DND-41 (cell line): ENCODE measurements around the gene GYS2.

ENCODE experiments used
- ATAC-seq: fragments of 200-7000 bp; cut with Tn5 transposase; 3 replicates; pipeline ENCODE4 v1.9.1; 2021; ENCODE audit warnings: low read depth; ENCODE audit not compliant: insufficient read depth
- DNase-seq: peaks from one replicate; pipeline ENCODE4 v3.0.0-alpha.2; 2020
- H2AFZ ChIP-seq: 2 replicates; pipeline ENCODE4 v1.6.0; 2012; ENCODE audit warnings: low read depth, low read length
- H3K27ac ChIP-seq: 2 replicates; pipeline ENCODE4 v1.5.1; 2012; ENCODE audit warnings: low read length, inconsistent platforms
- H3K27me3 ChIP-seq: fragments of 200-600 bp; sonication (generic); 2 replicates; pipeline ENCODE4 v1.6.0; 2012; ENCODE audit warnings: low read length, mild to moderate bottlenecking, inconsistent platforms; ENCODE audit not compliant: insufficient read depth, poor library complexity
- H3K36me3 ChIP-seq: 2 replicates; pipeline ENCODE4 v1.5.1; 2012; ENCODE audit warnings: low read length, inconsistent platforms; ENCODE audit not compliant: insufficient read depth
- H3K4me1 ChIP-seq: 2 replicates; pipeline ENCODE4 v1.5.1; 2012; ENCODE audit warnings: mild to moderate bottlenecking, low read length; ENCODE audit not compliant: insufficient read depth
- H3K4me2 ChIP-seq: 2 replicates; pipeline ENCODE4 v1.6.0; 2012; ENCODE audit warnings: mild to moderate bottlenecking, moderate library complexity, low read length, inconsistent platforms; ENCODE audit not compliant: insufficient read depth
- H3K4me3 ChIP-seq, 2 experiments: fragments of 200-600 bp in 1 of 2; shearing (Covaris generic) in 1 of 2; 2 replicates each; pipeline ENCODE4 v1.5.1; 2012 to 2016; ENCODE audit warnings: inconsistent platforms in 2 of 2, low read length in 2 of 2, mild to moderate bottlenecking in 2 of 2, low read depth in 1 of 2, moderate library complexity in 1 of 2
- H3K79me2 ChIP-seq: 2 replicates; pipeline ENCODE4 v1.6.0; 2012; ENCODE audit warnings: low read length, inconsistent platforms; ENCODE audit not compliant: insufficient read depth
- H3K9ac ChIP-seq: 2 replicates; pipeline ENCODE4 v1.6.0; 2012; ENCODE audit warnings: low read depth, mild to moderate bottlenecking, inconsistent platforms, low read length, moderate library complexity
- H3K9me3 ChIP-seq: 2 replicates; pipeline ENCODE4 v1.5.1; 2012; ENCODE audit warnings: low read length, moderate library complexity, mild to moderate bottlenecking, inconsistent platforms; ENCODE audit not compliant: insufficient read depth, severe bottlenecking
- H4K20me1 ChIP-seq: 2 replicates; pipeline ENCODE4 v1.6.0; 2012; ENCODE audit warnings: low read length; ENCODE audit not compliant: insufficient read depth
- EZH2 ChIP-seq: IDR thresholded peaks from 3 replicates; pipeline ENCODE4 v1.6.1; 2012; ENCODE audit warnings: borderline replicate concordance, low read depth, mild to moderate bottlenecking, moderate library complexity, low read length, inconsistent platforms; ENCODE audit not compliant: severe bottlenecking
- TF ChIP-seq, protein P1 (sequence below): IDR thresholded peaks from 2 replicates; pipeline ENCODE4 v1.5.1; 2012; ENCODE audit warnings: borderline replicate concordance, low read length, moderate library complexity, mild to moderate bottlenecking; ENCODE audit not compliant: poor library complexity, severe bottlenecking; ENCODE audit errors: extremely low read depth

GYS2 gene

DNA sequence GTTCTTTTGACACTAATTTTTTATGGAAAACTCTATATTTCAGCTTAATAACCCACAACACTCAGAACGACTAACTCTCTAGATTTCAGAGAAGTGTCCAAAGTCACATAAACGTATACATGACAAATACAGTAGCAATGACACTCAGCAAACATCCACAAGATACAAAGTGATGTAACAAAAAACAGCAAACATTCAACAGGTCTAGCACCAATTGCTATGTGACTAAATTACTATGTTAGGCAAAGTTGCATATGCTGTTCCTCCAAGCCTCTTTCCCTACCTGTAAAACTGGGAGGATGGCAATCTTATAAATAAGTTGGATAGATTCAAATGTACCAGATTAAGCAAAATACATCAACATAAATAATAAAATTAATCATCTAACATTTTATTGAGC is 104.9 kb downstream of the GYS2 start:
- Histone ChIP-seq H3K79me2 (peaks cover 58% of the 10 kb centered on the region), H3K9me3 (no peaks in the 10 kb centered on the region), H4K20me1 (peaks cover 5% of the 10 kb centered on the region; the same call in 1 of the 2 replicates), H3K4me1 (peaks cover 44% of the 10 kb centered on the region), H3K27me3 (no peaks in the 10 kb centered on the region), H3K9ac (peak overlapping the region; percentile 88; the same call in 1 of the 2 replicates), H3K4me2 (peak overlapping the region; percentile 87), H2AFZ (no peak overlapping the region), H3K27ac (no peak overlapping the region), H3K36me3 (peaks cover 42% of the 10 kb centered on the region), H3K4me3 (peak overlapping the region in 1 of 2 experiments; percentile 83; a peak in 1 of 4 replicates)
- TF ChIP-seq EZH2 = no peak
- TF ChIP-seq, protein P1, sequence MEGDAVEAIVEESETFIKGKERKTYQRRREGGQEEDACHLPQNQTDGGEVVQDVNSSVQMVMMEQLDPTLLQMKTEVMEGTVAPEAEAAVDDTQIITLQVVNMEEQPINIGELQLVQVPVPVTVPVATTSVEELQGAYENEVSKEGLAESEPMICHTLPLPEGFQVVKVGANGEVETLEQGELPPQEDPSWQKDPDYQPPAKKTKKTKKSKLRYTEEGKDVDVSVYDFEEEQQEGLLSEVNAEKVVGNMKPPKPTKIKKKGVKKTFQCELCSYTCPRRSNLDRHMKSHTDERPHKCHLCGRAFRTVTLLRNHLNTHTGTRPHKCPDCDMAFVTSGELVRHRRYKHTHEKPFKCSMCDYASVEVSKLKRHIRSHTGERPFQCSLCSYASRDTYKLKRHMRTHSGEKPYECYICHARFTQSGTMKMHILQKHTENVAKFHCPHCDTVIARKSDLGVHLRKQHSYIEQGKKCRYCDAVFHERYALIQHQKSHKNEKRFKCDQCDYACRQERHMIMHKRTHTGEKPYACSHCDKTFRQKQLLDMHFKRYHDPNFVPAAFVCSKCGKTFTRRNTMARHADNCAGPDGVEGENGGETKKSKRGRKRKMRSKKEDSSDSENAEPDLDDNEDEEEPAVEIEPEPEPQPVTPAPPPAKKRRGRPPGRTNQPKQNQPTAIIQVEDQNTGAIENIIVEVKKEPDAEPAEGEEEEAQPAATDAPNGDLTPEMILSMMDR = no peak
- DNase-seq = no peak
- no peak for ATAC-seq
